ENCODE measurements around the gene CEP89. TPM values are rescaled to one million over a fixed set of nuclear protein-coding genes. Genes with fewer than 3 reads are reported as not detected.

CEP89 gene
- total RNA-seq, 4 donors from 2014 or later, result 8.8 to 16.6 (median 10.6) TPM

DNA sequence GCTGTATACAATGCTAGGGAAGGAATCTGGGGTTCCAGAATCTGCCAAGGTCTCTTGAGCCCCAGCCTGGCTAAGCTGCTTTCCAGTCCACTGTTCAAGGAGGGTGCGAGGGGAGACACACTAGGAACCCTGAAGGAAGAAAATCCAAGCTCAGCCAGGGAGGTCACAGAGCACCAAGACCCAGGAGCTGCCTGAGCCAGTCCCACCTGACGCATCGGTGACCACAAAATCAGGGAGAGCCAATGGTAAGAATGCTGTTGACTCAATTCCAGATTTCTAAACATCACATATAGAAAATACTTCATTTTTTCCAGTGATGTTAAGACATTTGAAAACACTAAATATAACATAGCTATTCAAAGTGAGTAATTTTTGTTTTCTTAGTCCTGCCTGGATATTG, 50.1 kb downstream of the CEP89 start:
- 98 to 99% methylated on average over 3 of the region's 3 CpGs for WGBS, 2 donors

DNA sequence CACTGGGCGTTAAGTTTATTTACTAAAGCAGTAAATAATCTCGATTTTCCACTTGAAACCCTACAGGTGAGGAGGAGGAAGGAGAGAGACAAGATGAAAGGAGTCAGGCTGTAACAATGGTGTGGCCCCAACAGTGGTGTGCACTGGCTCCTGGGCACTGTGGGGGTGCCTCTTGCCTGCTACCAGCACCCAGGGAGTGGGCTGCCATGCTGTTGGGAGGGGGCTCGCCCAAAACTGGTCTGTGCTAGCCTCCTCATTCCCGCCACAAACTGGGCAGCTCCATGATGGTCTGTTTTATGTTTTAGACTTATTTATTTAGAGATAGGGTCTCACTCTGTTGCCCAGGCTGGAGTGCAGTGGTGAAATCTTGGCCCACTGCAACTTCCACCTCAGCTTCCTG, 52.4 kb downstream of the CEP89 start:
- 95% methylated on average over 4 of the region's 4 CpGs for WGBS, 2 donors
- no peak for DNase-seq (ENCODE audit: low spot score in 2 of 2)

More for the DNA sequence above, 50.1 kb downstream of the CEP89 start:
- DNase-seq (ENCODE audit: low spot score in 2 of 2), result no peak
- no peak overlapping the region for H3K4me3 ChIP-seq (ENCODE audit: low read depth, poor library complexity, severe bottlenecking)
- TF ChIP-seq, protein P1, sequence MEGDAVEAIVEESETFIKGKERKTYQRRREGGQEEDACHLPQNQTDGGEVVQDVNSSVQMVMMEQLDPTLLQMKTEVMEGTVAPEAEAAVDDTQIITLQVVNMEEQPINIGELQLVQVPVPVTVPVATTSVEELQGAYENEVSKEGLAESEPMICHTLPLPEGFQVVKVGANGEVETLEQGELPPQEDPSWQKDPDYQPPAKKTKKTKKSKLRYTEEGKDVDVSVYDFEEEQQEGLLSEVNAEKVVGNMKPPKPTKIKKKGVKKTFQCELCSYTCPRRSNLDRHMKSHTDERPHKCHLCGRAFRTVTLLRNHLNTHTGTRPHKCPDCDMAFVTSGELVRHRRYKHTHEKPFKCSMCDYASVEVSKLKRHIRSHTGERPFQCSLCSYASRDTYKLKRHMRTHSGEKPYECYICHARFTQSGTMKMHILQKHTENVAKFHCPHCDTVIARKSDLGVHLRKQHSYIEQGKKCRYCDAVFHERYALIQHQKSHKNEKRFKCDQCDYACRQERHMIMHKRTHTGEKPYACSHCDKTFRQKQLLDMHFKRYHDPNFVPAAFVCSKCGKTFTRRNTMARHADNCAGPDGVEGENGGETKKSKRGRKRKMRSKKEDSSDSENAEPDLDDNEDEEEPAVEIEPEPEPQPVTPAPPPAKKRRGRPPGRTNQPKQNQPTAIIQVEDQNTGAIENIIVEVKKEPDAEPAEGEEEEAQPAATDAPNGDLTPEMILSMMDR (IDR thresholded peaks at IDR 0.05), result no peak
- no peak for TF ChIP-seq POLR2A (IDR thresholded peaks at IDR 0.05)
- intact Hi-C loops (cut with DNase I; ENCODE audit: low total_unique reads), result no loop called here

DNA sequence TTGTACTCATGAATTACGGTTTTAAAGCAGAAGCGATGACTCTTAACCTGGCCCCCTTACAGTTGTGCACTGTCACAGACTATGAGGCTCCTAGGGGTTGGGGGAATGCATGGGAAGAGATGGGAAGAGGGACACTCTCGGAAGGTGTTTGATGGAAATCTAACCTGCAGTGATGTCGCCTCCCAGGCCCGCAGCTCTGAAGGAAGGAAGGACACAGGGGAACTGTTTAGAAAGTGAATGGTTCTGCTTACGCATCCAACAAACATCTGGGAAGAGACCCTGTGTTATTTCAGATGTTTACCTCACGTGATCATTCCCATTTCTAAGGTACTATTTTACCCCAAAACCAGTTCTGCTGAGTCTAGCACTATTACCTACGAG, 54.2 kb downstream of the CEP89 start:
- WGBS, 2 donors, result 87 to 90% methylated on average over 8 of the region's 8 CpGs
- H3K4me3 ChIP-seq (ENCODE audit: low read depth, poor library complexity, severe bottlenecking), result no peak overlapping the region
- TF ChIP-seq POLR2A (IDR thresholded peaks at IDR 0.05), result no peak
- TF ChIP-seq, protein P1 (IDR thresholded peaks at IDR 0.05), result no peak
- intact Hi-C loops (cut with DNase I; ENCODE audit: low total_unique reads), result no loop called here
- DNase-seq (ENCODE audit: low spot score in 2 of 2), result no peak

More for the DNA sequence above, 52.4 kb downstream of the CEP89 start:
- intact Hi-C loops (cut with DNase I; ENCODE audit: low total_unique reads), result no loop called here
- TF ChIP-seq POLR2A (IDR thresholded peaks at IDR 0.05), result no peak
- TF ChIP-seq, protein P1 (IDR thresholded peaks at IDR 0.05), result no peak
- no peak overlapping the region for H3K4me3 ChIP-seq (ENCODE audit: low read depth, poor library complexity, severe bottlenecking)

DNA sequence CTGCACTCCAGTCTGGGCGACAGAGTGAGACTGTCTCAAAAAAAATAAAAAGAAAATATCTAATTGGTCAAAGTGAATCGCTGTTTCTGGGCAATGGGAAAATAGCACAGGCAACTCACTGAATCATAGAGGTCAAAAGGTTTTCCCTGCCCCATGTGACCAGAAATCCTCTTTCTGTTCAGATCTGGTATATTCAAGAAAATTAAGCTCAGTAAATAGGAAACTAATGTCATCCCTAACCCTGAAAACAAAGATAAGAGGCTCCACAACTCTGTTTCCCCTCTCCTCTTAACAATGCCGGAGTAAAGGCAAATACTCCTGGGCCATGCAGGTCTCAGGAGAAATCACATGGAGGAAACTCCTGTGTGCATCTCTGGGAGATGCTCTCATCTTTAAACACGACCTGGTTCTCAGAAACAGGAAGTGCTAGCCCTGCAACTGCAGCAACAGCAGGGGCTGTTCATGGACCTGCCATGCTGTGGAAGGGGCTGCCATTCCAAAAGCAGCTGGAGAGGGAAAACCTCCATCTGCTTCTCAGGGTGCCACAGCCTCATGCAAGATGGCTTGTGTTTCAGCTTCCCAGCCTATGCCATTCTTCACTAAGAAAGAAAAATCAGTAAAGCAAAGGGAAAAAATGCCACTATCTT, 54.7 kb downstream of the CEP89 start:
- WGBS, 2 donors, result 54 to 55% methylated on average over 4 of the region's 4 CpGs
- TF ChIP-seq, protein P1 (IDR thresholded peaks at IDR 0.05), result no peak
- no peak for TF ChIP-seq POLR2A (IDR thresholded peaks at IDR 0.05)
- no peak overlapping the region for H3K4me3 ChIP-seq (ENCODE audit: low read depth, poor library complexity, severe bottlenecking)

DNA sequence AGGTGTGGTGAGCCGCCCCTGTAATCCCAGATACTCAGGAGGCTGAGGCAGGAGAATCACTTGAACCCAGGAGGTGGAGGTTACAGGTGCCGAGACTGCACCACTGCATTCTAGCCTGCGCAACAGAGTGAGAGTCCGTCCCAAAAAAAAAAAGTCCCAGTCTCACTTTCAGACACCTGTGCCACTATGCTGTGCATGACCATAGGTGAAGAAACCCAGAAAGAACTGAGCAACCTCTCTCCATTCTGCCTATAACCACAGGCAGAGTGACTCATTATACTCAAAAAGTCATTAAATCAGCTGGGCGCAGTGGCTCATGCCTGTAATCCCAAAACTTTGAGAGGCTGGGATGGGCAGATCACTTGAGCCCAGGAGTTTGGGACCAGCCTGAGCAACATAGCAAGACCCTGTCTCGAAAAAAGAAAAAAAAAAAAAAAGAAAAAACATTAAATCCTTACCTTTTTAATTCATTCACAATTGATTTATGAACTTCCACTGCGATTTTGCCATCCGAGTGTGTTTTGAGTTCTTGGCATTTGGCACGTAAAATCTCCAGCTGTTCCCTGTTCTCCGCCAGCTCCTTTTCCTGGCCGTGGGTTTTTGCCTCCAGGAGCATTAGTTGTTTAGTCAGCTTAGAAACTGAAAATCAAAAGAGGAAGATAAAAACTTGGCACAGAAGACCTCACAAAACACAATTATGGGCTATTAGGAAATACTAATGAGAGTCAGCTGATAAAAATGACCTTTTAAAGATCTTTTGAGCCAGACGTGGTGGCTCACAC, 56.7 kb downstream of the CEP89 start:
- no peak for DNase-seq (ENCODE audit: low spot score in 2 of 2)
- intact Hi-C loops (cut with DNase I; ENCODE audit: low total_unique reads), result no loop called here
- TF ChIP-seq, protein P1 (IDR thresholded peaks at IDR 0.05), result no peak
- TF ChIP-seq POLR2A (IDR thresholded peaks at IDR 0.05), result no peak
- WGBS, 2 donors, result 62 to 83% methylated on average over 12 of the region's 12 CpGs
- no peak overlapping the region for H3K4me3 ChIP-seq (ENCODE audit: low read depth, poor library complexity, severe bottlenecking)

More for the DNA sequence above, 54.7 kb downstream of the CEP89 start:
- DNase-seq (ENCODE audit: low spot score in 2 of 2), result no peak
- intact Hi-C loops (cut with DNase I; ENCODE audit: low total_unique reads), result no loop called here
